OCI-LY1 (cell line): ENCODE data around the gene PDE6D.

Source experiments
- H2AFZ ChIP-seq: fragments of 200-600 bp; sonication (generic), shearing (Covaris generic); 2 replicates; pipeline ENCODE4 v1.6.0; 2014; ENCODE audit warnings: antibody characterized with exemption, mild to moderate bottlenecking, low read length
- H3F3A ChIP-seq: fragments of 200-600 bp; sonication (generic), shearing (Covaris generic); 2 replicates; pipeline ENCODE4 v1.6.0; 2014; ENCODE audit warnings: mild to moderate bottlenecking, antibody characterized with exemption, low read length, moderate library complexity; ENCODE audit not compliant: insufficient read depth
- H3K27ac ChIP-seq: fragments of 200-600 bp; sonication (generic); 2 replicates; pipeline ENCODE4 v1.5.1; 2014; ENCODE audit warnings: low read length, mixed run types, mild to moderate bottlenecking, low read depth; ENCODE audit not compliant: poor library complexity, severe bottlenecking
- H3K27me3 ChIP-seq: fragments of 200-600 bp; sonication (generic); 2 replicates; pipeline ENCODE4 v1.6.0; 2014; ENCODE audit warnings: antibody characterized with exemption, mild to moderate bottlenecking, low read length, moderate library complexity; ENCODE audit not compliant: insufficient read depth
- H3K36me3 ChIP-seq: fragments of 200-600 bp; sonication (generic); 2 replicates; pipeline ENCODE4 v1.6.1; 2014; ENCODE audit warnings: mild to moderate bottlenecking, antibody characterized with exemption, low read length, moderate library complexity, mixed read lengths; ENCODE audit not compliant: insufficient read depth
- H3K4me1 ChIP-seq: fragments of 200-600 bp; sonication (generic); 2 replicates; pipeline ENCODE4 v1.5.1; 2014; ENCODE audit warnings: mild to moderate bottlenecking, low read length, moderate library complexity; ENCODE audit not compliant: insufficient read depth, severe bottlenecking
- H3K4me2 ChIP-seq: fragments of 200-600 bp; sonication (generic), shearing (Covaris generic); 2 replicates; pipeline ENCODE4 v1.6.1; 2014; ENCODE audit warnings: low read length
- H3K4me3 ChIP-seq: fragments of 200-600 bp; sonication (generic); 2 replicates; pipeline ENCODE4 v1.5.1; 2014; ENCODE audit warnings: low read length, low read depth, mild to moderate bottlenecking, mixed read lengths; ENCODE audit not compliant: poor library complexity, severe bottlenecking
- H3K79me2 ChIP-seq: fragments of 200-600 bp; shearing (Covaris generic); 2 replicates; pipeline ENCODE4 v1.6.1; 2016; ENCODE audit warnings: mixed run types, low read length, mixed read lengths; ENCODE audit not compliant: insufficient read depth
- H3K9ac ChIP-seq: fragments of 200-600 bp; sonication (generic), shearing (Covaris generic); 2 replicates; pipeline ENCODE4 v1.6.1; 2014; ENCODE audit warnings: mild to moderate bottlenecking, low read length, mixed read lengths
- H3K9me2 ChIP-seq: fragments of 200-600 bp; sonication (generic), shearing (Covaris generic); 2 replicates; pipeline ENCODE4 v1.6.1; 2014; ENCODE audit warnings: low read depth, mild to moderate bottlenecking, low read length, mixed read lengths
- H3K9me3 ChIP-seq: fragments of 200-600 bp; shearing (Covaris generic); 2 replicates; pipeline ENCODE4 v1.6.1; 2014; ENCODE audit warnings: low read length, mixed read lengths
- H4K20me1 ChIP-seq: fragments of 200-600 bp; sonication (generic), shearing (Covaris generic); 2 replicates; pipeline ENCODE4 v1.6.0; 2016; ENCODE audit warnings: mild to moderate bottlenecking, low read length; ENCODE audit not compliant: insufficient read depth
- EZH2 ChIP-seq: fragments of 200-600 bp; sonication (generic), shearing (Covaris generic); IDR thresholded peaks from 2 replicates; pipeline ENCODE4 v1.8.0; 2017; ENCODE audit warnings: borderline replicate concordance, mixed run types, mild to moderate bottlenecking, antibody characterized with exemption, low read length, moderate library complexity, mixed read lengths
- TF ChIP-seq, protein P1 (sequence below): fragments of 200-600 bp; sonication (generic), shearing (Covaris generic); IDR thresholded peaks from 2 replicates; pipeline ENCODE4 v1.5.1; 2017; ENCODE audit warnings: mild to moderate bottlenecking, antibody characterized with exemption, low read length, moderate library complexity, mixed read lengths

The PDE6D gene

DNA sequence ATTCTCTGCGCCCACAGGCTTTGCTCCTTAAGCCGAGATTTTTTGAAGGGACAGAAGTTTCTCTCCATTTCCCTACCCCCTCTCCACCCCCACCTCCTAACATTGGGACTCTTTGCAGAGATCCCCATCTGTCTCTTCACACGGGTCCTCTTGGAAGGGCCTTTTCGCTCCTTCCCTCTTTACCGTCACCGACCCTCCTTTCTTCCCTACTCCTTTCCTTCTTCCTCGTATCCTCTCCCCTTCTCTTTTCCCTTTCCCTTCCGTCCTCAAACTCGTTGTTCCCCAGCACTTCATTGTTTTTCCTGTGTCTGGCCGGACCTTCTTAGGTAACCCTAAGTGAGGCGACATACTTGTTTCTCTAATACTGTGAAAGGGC is 5.8 kb upstream of the PDE6D start:
- Histone ChIP-seq H3K79me2 (peaks cover 35% of the 10 kb centered on the region), H3K9ac (peak overlapping the region; percentile 80), H3K9me2 (no peaks in the 10 kb centered on the region), H3K4me3 (peak overlapping the region; percentile 94), H3K4me1 (peaks cover 46% of the 10 kb centered on the region), H2AFZ (no peak overlapping the region), H3K27ac (no peak overlapping the region), H3F3A (no peaks in the 10 kb centered on the region), H3K9me3 (no peaks in the 10 kb centered on the region), H3K27me3 (no peaks in the 10 kb centered on the region), H3K4me2 (peak overlapping the region; percentile 80), H3K36me3 (peaks cover 32% of the 10 kb centered on the region), H4K20me1 (no peaks in the 10 kb centered on the region; the same call in 1 of the 2 replicates)
- no peak for TF ChIP-seq EZH2
- TF ChIP-seq, protein P1, sequence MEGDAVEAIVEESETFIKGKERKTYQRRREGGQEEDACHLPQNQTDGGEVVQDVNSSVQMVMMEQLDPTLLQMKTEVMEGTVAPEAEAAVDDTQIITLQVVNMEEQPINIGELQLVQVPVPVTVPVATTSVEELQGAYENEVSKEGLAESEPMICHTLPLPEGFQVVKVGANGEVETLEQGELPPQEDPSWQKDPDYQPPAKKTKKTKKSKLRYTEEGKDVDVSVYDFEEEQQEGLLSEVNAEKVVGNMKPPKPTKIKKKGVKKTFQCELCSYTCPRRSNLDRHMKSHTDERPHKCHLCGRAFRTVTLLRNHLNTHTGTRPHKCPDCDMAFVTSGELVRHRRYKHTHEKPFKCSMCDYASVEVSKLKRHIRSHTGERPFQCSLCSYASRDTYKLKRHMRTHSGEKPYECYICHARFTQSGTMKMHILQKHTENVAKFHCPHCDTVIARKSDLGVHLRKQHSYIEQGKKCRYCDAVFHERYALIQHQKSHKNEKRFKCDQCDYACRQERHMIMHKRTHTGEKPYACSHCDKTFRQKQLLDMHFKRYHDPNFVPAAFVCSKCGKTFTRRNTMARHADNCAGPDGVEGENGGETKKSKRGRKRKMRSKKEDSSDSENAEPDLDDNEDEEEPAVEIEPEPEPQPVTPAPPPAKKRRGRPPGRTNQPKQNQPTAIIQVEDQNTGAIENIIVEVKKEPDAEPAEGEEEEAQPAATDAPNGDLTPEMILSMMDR: no peak

DNA sequence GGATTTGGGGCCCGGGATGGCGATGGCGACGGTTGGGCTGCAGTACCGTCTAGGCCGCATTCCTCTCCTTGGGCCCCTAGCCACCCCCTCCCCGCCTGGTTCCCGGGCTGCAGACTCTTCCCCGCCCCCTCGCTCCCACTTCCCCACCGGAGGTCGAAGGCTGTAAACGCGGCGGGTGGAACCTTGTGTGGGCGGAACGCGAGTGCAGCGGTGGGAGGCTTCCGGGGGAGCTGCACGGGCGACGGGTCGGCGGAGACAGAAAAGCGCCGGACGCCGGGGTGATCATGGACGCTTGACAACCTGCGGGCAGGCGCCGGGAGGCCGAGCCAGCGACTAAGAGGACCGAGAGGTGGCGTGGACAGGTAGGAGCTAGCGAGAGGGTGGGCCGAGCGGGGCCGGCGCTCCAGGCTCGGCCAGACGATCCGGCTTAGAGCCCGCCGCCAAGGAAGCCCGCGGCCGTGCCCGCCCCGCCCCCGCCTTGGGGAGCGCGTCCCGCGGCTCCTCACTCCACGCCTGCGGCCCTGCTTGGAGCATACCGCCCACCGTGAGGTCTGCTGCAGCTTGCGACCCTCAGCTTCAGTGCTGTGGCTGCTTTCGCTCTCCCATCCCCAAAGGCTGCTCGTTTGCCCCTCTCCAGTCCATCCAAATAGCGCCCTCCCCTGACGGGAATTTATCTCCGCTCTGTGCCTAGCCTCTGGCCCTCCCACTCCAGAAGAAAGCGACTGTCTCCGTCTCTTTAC is 5.3 kb upstream of the PDE6D start, which contains the start of gene COPS7B:
COPS7B (plus strand) TSS at position 269 of the 740 bp plus-strand sequence. CDS start 2,126 bp downstream, outside the sequence.
- Histone ChIP-seq H3K79me2 (peaks cover 35% of the 10 kb centered on the region), H2AFZ (peak within 1 kb of the TSS; percentile 1; the same call in 1 of the 2 replicates), H3F3A (no peaks in the 10 kb centered on the region), H3K36me3 (peaks cover 27% of the 10 kb centered on the region), H3K27me3 (no peaks in the 10 kb centered on the region), H3K9me2 (no peaks in the 10 kb centered on the region), H3K4me2 (peak within 1 kb of the TSS; percentile 80), H3K9me3 (no peaks in the 10 kb centered on the region), H3K4me1 (peaks cover 46% of the 10 kb centered on the region), H3K9ac (peak within 1 kb of the TSS; percentile 80), H3K27ac (peak within 1 kb of the TSS; percentile 45), H3K4me3 (peak within 1 kb of the TSS; percentile 94), H4K20me1 (no peaks in the 10 kb centered on the region; the same call in 1 of the 2 replicates)
- TF ChIP-seq, protein P1: peak; percentile 76
- TF ChIP-seq EZH2: no peak

DNA sequence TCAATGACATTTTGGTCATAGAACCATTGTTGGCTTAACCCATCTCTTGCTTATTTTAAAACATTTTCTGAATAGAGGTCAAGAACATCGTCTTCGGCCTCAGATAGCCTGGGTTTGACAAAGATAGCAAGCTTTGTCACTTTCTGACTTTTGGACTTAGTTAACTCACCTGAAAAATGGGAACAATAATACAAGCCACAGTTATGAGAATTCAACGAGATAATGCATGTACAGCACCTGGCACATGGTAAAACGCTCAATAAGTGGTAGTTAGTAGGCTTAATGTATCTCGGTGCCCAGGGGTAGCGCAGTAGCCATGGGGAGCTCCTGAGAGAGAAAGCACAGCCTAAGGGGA is 4.7 kb upstream of the PDE6D start:
- H3K79me2 ChIP-seq: peaks cover 35% of the 10 kb centered on the region
- H3K4me1 ChIP-seq: peaks cover 46% of the 10 kb centered on the region

More for the DNA sequence above, 4.7 kb upstream of the PDE6D start:
- H3K9me2 ChIP-seq: no peaks in the 10 kb centered on the region
- H3F3A ChIP-seq: no peaks in the 10 kb centered on the region
- no peaks in the 10 kb centered on the region for H3K9me3 ChIP-seq
- H3K4me2 ChIP-seq: peak overlapping the region; percentile 80
- peak overlapping the region; percentile 80 for H3K9ac ChIP-seq
- peaks cover 21% of the 10 kb centered on the region; the same call in 1 of the 2 replicates for H3K36me3 ChIP-seq
- TF ChIP-seq EZH2: no peak
- TF ChIP-seq, protein P1: no peak
- peak overlapping the region; percentile 94 for H3K4me3 ChIP-seq
- peak overlapping the region; percentile 1; the same call in 1 of the 2 replicates for H2AFZ ChIP-seq
- H3K27me3 ChIP-seq: no peaks in the 10 kb centered on the region
- H4K20me1 ChIP-seq: no peaks in the 10 kb centered on the region; the same call in 1 of the 2 replicates
- peak overlapping the region; percentile 45 for H3K27ac ChIP-seq
